Stimulated activated CD8-positive, alpha-beta memory T cell treated with anti-CD3 and anti-CD28 coated beads, Interleukin-4, amount 100 ng/mL, for 4 hours (primary cell): ENCODE results near the gene EEF2.

Source experiments
- DNase-seq, 2 donors: peaks; one replicate each; pipeline ENCODE4 v3.0.0-alpha.2; 2020; ENCODE audit warnings: low read depth in 2 of 2, low spot score in 1 of 2

EEF2 gene

DNA sequence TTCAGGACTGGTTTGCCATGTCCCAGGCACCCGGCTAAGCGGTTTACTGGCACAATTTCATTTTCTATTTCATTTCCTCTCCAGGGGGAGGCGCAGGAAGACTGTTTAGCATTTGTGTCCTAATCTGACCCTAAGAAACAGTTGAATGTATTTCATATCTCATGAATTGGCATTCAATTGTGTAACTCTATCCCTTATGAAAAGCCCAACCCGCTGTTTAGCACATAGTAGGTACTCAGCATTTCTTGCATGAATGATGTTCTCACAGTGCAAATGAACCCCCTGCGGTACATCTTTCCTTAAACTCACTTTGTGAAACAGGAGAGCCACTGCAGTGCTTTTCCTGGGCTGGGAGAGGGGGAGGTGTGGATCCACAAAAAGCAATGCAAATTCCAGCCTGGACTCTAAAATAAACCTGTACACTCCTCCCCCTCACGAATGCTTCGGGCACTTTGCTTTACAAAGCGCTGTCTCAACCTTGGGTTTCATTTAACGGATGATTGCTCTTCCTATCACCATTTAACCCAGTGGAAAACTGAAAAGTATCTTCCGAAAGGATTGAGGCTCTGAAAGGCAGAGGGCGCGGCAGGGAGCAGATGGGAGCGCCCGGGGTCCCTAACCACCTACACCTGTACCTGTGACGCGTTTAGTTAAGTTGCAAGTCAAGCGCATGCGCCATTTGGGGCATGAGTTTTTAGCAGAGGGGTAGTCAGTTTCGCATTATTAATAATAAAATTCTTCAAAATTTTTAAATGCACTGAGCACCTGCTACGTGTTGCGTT lies 1.2 kb upstream of the EEF2 start:
- DNase-seq: no peak

DNA sequence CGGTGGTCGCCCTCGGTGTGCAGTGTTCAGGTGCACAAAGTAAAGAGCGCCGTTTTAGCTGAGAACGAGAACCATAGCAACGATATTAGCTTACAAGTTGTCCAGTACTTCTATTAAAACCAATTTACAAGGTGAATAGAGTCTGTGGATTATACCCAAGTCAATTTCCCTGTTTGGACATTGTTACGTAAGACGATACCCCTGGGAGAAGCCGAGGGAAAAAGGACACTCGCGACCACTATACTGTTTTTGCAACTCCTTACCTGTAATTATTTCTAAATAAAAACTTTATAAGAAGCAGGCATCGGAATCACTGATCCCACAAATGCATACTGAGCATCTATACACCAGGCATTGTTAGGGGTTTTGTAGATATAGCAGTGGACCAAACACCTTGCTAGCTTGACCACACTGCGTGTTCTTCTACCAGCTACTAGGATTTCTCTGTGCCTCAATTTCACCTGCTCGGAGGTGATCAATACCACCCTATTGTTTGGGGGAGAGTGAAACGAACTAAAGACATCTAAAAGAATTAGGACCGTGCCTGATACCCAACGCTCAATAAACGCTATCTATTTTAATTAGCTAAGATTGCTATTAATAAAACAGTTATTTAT lies 488 bp upstream of the EEF2 start:
- DNase-seq: no peak

DNA sequence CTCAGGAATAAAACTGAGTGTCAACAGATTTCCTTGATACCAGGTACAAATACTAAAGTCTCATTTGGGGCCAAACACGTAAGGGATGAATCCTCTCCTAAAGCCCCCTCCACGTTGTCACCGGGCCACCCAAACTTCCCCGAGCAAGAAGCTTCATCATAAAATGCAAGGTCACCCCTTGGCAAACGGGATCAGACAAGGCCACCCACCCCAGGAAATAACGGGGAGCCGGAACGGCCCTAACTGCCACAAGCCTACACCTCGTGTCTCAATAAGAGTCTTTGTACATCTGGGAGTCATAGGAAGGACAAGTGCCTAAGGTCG lies 717 bp downstream of the EEF2 start:
- no peak for DNase-seq

DNA sequence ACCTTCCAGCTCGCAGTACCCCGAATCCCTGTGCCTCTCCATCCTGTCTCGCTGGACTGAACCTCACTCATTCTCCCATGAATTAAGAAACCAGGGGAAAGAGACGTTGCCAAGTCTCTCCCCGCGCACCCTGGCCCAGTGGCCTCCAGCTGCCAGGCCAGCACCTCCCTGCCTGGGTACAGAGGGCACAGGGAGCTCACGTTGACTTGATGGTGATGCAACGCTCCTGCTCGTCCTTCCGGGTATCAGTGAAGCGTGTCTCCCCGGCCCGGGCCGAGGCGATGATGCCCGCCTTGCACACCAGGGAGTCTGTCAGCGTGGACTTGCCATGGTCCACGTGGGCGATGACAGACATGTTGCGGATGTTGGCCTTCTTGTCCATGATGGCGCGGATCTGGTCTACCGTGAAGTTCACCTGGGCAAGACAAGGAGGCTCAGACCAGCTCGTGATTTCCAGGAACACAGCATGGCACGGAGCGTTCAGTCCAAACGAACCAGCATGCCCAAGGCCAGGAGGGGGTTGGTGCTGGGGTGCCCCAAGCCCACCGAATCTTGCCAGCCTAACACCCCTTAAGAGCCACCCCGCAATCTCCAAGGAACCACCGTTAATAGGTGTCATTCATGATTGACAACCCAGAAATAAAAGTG lies 1.2 kb downstream of the EEF2 start:
- DNase-seq: no peak

DNA sequence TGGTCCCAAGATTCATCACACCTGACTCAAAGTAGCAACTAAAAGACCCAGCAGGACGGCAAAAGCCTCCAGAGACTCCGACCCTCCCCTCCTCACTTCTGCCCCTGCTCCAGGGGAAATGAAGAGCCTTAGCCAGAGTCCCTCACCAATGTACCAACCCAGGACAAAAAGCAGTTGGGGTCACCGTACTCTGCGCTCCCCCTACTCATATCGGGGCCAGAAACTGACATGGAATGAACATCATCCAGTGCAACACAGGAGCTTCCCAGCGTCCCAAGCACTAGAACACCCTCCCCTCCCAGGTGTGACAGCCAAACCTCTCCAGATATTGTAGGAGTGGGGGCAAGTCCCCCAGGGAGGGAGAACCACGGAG lies 1.7 kb downstream of the EEF2 start:
- no peak for DNase-seq

DNA sequence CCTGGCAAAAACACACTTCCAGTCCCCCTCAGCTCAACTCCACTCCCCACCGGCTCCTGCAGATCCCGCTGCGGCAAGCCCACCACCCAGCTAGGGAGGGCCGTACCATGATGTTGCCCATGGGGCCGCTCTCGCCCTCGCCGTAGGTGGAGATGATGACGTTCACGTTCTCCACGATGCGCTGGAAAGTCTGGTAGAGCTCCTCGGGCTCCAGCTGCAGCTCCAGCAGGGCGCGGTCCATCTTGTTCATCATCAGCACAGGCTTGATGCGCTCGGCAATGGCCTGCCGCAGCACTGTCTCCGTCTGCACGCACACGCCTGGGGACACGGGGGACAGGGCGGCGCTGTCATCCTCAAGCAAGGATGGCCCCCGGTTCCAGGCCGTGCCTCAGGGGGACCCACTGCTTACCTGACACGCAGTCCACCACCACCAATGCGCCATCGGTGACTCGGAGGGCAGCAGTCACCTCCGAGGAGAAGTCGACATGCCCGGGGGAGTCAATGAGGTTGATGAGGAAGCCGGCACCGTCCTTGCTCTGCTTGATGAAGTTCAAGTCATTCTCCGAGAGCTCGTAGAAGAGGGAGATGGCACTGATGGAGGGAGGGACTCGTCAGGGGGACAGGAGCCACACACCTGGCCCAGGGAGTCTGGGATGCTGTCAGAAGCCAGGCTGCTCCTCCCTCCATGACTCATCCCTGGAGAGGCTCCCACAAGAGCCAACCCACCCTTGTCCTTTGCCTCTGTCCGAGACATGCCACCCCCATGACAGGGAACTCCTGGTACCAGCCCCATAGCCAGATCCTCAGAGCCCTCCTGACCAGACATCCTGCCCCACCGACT lies 2.3 kb downstream of the EEF2 start:
- DNase-seq: no peak

DNA sequence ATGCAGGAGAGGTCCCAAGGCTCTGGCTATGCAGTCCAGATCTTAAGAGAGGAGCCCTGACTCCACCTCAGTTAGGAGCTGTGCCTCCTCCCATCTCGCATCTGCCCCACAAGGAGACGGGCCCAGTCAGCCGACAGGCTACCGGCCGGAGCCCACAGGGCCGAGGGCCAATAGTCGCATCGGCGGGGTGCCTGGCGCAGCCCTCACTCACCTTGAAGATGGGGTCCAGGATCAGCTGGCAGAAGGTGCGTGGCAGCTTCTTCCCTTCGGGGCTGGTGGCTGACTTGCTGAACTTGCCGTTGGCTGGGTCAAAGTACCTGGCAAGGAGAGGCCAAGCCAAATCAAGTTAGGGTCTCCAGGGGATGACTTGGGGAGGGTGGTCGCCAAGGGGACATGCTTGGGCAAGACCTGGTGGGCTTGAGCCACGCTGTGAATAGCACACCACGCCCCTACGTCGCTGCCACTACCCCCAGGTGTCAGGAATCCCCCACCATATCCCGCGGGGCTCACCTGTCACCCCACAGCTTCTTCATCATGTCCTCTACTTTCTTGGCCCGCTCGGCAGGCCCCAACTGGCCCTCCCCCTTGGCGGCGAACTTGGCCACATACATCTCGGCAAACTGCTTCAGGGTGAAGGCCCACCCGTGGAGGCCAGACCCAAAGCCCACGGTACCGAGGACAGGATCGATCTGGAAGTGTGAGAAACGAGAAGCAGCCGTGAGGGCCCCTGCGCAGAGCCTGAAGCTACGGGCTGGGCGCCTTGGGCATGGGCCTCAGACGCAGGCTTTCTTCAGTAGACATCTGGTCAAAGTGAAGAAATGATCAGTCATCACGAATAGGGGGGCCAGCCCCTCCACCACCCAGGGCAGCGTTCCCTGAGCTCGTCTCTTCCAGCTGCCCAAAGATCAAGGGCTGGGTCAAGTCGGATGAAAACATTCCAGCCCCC lies 3.3 kb downstream of the EEF2 start:
- no peak for DNase-seq

DNA sequence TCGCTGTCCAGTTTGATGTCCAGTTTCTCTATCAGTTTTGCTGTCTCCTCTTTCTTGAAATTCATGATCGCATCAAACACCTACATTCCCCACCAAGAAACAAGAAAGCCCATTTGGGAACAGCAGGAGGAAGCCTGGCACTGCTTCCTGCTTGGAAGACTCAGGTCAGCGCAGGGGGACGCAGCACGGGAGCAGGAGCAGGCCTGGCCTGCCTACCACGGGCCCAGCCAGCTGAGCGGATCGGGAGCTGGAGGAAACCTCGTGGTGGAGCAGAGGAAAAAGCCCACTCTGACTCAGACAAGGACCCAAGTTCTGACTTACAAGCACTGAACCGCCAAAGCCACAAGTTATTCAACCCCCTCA lies 3.9 kb downstream of the EEF2 start:
- no peak for DNase-seq

DNA sequence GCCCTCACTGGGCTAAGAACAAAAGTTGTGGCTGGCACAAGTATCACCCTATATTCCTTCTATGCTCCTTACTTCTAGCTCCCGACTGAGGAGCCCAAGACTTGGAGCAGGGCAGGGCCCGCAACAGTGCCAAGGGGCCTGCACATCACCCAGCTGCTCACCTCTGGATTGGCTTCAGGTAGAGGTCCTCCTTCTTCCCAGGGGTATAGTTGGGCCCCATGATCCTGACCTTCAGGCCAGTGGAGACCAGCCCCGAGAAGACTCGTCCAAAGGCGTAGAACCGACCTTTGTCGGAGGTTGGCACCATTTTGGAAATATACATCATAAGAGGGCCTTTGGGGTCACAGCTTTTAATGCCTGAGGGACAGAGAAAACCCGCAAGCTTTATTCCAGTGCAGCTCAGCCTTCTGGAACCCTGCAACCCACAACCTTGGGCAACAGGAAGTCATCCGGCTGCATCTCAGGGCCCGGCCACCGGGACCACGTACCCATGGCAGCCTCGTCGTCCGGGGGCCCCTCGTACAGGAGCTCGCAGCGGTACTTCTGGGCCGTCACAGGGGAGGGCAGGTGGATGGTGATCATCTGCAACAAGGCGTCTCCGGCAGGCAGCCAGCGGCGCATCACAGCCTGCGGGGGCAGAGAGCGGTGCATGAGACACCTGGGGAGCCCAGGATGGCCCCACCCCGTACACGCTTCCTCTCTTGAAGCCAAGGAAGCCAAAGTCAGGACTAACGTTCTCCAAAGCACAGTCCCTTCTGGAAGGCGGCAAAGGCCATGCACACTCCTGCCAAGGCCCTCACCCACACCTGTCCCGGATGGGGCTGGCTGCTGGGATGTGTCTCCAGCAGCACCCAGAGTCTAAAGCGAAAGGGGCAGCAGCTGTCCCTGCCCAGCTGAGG lies 4.7 kb downstream of the EEF2 start:
- DNase-seq: no peak

DNA sequence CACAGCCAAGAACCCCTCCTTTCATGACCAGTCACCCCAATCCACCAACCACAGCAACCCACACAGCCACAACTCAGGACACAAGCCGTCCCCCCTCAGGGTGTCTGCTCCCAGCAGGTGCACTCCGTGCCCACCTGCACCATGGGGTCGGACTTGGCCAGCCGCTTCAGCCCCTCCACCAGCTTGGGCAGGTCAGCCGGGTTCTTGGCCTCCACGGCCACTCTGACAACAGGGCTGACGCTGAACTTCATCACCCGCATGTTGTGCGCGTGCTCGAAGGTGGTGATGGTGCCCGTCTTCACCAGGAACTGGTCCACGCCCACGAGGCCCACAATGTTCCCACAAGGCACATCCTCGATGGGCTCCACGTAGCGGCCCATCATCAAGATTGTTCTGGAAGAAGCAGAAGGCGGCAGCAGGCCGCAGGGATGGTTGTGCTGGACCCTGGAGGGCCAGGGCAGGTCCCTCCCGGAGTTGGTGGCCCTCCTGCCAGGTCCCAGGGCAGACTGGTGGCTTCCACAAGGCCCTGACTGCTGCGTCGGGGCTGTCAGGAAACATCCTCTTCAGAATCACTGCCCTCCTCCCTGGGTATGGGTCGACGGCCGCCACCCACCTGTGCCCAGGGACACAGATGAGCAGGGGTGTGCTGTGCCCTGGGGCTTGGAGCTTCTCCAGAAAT lies 5.5 kb downstream of the EEF2 start:
- DNase-seq: no peak

DNA sequence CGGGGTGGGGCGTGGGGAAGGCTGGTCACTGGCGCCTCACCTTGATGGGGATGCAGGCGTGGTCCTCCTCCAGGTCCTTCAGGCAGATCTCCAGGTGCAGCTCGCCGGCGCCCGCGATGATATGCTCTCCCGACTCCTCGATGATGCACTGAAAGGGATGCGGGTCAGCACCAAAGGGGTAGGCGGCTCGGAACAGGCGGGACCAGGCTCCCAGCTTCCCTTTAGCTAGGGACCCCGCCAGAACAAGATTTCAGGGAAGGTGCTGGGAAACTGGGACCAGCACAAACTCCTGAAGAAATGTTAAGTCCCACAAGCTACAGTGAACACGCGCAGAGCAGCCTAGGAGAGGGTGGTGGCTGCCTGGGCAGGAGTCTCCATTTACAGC lies 6.0 kb downstream of the EEF2 start:
- DNase-seq: no peak

DNA sequence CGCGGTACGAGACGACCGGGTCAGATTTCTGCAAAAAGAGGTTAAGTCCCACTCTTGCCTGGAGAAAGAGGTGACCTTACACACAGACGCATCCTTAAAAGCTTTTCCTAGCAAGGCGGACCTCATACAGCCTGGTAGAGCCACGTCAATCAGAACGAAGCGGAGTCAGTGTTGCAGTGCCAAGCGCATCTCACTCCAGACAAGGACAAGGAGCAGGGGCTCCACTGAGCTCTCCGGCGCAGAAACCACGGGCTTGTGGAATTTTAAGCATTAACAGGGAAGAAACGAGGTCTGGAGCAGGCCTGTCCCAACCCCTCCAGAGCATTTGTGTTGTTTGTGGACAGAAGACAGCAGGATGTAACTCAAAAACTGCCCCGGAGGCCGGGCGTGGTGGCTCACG lies 7.1 kb downstream of the EEF2 start:
- DNase-seq: no peak

DNA sequence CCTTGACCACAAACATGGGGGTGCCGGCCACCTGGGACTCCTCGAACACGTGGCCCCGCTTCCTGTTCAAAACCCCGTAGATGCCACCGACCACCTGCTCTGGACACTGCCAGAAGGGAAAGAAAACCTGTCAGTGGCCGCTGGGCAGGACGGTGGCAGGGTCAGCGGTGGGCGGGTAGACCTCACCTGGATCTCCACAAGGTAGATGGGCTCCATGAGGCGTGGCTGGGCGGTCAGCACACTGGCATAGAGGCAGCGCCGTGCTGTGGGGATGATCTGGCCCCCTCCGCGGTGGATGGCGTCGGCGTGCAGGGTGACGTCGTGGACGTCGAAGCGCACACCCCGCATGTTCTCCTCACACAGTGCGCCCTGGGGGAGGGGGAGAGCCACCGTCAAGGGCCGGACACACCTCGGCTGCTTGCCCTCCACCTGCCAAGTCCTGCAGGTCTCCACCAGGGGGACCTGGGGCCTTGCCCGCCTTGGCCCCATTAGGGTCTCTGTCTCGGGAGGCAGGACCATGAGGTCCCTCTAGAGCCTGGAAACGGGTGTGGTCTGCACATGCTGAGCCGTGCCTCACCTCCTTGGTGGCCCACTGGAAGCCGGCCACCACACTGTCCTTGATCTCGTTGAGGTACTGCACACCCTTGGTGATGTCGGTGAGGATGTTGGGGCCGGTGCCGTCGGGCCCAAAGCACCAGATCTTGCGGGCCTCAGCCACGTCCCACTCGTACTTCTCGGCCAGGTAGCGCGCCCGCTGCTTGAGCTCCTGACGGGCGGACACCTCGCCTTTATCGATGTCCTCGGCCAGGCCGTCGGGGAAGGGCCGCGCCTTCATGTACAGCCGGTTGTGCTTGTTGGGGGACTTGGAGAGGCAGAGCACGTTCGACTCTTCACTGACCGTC lies 7.8 kb downstream of the EEF2 start:
- no peak for DNase-seq

DNA sequence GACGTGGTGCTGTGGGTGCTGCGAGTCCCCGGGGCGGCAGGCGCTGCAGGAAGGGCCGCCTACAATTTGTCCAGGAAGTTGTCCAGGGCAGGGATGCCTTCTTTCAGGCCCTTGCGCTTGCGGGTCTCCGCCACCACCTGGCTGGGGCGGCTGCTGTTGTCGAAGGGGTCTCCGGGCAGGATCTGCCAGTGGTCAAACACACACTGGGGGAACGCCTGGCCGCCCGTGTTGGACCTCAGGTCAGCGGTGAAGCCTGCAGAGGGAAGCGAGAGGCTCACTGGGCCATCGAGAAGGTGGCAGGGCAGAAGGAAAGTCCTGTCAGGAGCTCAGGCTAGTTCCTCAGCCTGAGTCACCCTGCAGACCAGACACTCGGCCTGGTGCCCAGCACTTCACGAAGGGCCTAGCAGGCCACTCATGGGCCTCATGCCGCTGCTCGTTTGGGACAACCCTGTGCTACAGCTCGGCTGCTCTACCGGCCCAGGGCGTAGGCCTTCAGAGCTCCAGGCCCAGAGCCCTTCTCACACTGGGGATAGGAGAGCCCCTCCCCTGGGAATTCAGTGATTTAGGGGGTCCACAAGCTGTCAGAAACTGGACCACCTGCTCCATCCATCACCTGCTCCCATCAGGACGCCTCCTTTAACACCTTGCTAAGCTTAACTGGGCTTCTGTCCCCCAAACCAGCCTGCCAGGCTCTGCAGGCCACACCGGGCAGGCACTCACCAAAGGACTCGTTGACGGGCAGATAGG lies 8.6 kb downstream of the EEF2 start:
- no peak for DNase-seq

DNA sequence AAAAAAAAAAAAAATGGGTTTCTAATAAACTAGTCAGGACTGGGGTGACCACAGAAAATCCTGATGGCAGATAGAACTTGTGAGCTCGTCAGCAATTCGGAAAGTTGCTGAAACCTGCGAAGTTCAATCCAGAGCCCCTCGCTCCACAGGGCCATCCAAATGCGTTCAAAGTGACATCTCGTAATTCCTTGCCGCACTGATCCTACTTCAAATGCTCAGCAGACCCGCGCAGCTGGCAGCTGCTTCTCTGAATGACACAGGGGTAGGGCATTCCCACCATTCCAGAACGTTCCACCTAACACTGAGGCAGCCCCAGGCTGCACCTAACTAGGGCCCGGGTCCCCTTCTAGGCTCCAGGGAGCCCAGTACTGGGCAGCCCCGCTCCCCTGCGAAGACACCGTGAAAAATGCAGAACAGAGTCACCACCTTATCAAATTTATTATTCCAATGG lies 9.6 kb downstream of the EEF2 start:
- no peak for DNase-seq

DNA sequence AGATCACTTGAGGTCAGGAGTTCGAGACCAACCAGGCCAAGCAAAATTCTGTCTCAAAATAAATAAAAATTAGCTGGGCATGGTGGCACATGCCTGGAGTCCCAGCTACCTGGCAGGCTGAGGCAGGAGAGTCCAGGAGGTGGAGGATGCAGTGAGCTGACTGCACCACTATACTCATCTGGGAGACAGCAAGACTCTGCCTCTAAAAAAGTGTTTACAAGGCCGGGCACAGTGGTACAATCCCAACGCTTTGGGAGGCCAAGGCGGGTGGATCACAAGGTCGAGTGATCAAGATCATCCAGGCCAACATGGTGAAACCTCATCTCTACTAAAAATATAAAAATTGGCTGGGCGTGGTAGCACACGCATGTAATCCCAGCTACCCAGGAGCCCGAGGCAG lies 10.1 kb downstream of the EEF2 start:
- DNase-seq: no peak

DNA sequence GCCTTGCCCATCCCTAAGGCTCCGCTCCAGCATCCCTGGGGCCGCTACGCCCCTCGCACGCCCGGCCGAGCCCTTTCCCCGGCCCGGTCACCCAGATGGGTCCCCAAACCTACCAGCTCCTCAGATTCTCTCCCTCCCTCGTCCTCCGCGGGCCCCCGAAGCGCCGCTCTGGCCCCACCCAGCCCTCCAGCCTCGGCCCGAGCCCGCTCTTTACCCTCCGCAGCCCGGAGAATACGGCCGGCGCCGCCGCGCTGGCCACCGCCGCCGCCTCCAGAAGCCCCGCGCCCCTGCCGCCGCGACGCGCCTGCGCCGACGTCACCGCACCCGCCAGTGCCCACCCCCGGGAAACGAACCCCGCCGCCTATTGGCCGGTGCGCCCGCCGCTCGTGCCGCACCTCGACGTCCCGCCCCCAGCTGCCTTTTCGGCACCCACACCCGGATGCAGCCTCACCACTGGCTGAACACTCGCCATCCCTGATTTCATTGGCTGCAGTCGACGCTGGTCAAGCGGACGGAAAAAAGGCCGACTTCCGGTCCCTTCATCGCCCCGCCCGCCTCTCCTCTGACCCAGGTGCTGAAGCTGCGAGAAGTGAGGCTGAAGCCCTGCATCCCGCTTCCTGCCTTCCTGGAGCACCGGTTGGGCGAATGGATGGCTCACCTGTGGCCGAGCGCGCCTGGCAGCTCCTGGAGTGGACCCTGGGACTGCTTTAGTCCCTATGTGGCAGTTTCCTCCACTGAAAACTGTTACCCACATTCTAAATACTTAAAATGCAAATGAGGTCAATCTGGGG lies 14.3 kb downstream of the EEF2 start, which contains the start of gene DAPK3:
Gene DAPK3 (minus strand): TSS at position 292 of the 791 bp plus-strand sequence. CDS start 1,364 bp downstream, outside the sequence.
- DNase-seq: peak; percentile 79 to 84
